Memory B cell (primary cell): Measurements from ENCODE around the gene ONECUT3.

Source experiments
- ATAC-seq: fragments of 150-1000 bp; cut with Tn5 transposase; 2 replicates; pipeline ENCODE4 v1.10.0; 2021; ENCODE audit warnings: low read depth, mild to moderate bottlenecking, moderate library complexity
- DNase-seq, 2 donors: peaks; one replicate each; pipeline ENCODE4 v3.0.0; 2022; ENCODE audit warnings: low spot score in 2 of 2
- H3K27ac Mint-ChIP-seq: one replicate; pipeline ENCODE4 v1.8.0; 2022; ENCODE audit warnings: mild to moderate bottlenecking, moderate library complexity, mixed read lengths
- H3K27me3 Mint-ChIP-seq: one replicate; pipeline ENCODE4 v1.8.0; 2022; ENCODE audit warnings: mixed read lengths
- H3K36me3 Mint-ChIP-seq: one replicate; pipeline ENCODE4 v1.8.0; 2022; ENCODE audit warnings: mild to moderate bottlenecking, mixed read lengths
- H3K4me1 Mint-ChIP-seq: one replicate; pipeline ENCODE4 v1.8.0; 2022; ENCODE audit warnings: mixed read lengths
- H3K4me3 Mint-ChIP-seq: one replicate; pipeline ENCODE4 v1.8.0; 2022; ENCODE audit warnings: mild to moderate bottlenecking, moderate library complexity, mixed read lengths
- H3K9me3 Mint-ChIP-seq: one replicate; pipeline ENCODE4 v1.8.0; 2022; ENCODE audit warnings: mixed read lengths

Gene ONECUT3

DNA sequence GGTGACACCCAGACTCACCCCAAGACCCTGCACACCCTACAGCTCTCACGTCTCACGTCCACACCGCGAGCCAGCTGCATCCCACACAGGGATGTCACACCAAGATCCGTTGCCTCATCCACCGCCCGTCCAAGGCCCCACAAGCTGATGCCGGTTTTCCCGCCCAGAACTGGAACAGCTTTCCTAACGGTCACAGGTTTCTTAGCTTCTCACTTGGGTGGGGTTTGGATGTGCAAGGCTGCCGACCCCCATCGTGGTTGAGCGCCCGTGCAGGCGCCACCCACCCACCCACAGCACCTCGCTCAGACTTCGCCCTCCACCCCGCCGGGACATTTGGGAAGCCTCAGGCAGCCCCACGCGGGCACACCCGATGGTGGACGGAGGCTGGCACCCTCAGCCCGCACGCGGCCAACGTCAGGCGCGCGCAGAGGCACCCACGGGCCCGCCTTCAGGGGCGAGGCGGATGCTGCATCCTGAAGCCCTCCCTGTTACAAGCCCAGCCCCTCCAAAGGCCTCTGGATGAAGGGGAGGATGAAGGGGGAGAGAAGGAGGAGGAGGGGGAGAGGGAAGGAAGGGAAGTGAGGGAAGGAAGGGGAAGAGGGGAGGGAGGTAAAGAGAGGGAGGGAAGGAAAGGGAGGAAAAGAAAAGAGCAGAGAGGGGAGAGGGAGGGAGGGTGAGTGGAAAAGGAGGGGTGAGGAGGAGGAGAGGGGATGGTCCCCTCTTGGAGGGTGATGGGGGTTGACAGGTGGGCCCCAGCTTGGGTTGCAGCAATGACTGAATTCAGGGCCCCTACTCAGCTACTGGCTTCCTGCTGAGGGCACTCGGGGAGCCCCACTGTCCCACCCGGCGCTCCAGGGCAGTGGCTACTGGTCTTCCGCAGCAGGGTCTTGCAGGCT, 12.8 kb downstream of the ONECUT3 start:
- Mint-ChIP-seq H3K27ac (no peak overlapping the region), H3K4me1 (peaks cover 3% of the 10 kb centered on the region), H3K4me3 (no peak overlapping the region), H3K9me3 (peaks cover 7% of the 10 kb centered on the region), H3K27me3 (peaks cover 41% of the 10 kb centered on the region), H3K36me3 (peaks cover 7% of the 10 kb centered on the region)
- ATAC-seq, result no peak
- DNase-seq, result no peak

- peaks cover 8% of the 10 kb centered on the region for H3K36me3 Mint-ChIP-seq
- no peak for DNase-seq
- no peak overlapping the region for H3K27ac Mint-ChIP-seq
- ATAC-seq, result peak; percentile 41
- peaks cover 3% of the 10 kb centered on the region for H3K4me1 Mint-ChIP-seq
- peaks cover 7% of the 10 kb centered on the region for H3K9me3 Mint-ChIP-seq
- H3K4me3 Mint-ChIP-seq, result no peak overlapping the region
- peaks cover 37% of the 10 kb centered on the region for H3K27me3 Mint-ChIP-seq
These were observed 13.6 kb downstream of the ONECUT3 start for GRCh38 chr19:1766800-1767352.

GRCh38 chr19:1767464-1767933, 14.2 kb downstream of the ONECUT3 start:
- H3K36me3 Mint-ChIP-seq, result peaks cover 8% of the 10 kb centered on the region
- peak; percentile 70 to 79 for DNase-seq
- H3K9me3 Mint-ChIP-seq, result peaks cover 9% of the 10 kb centered on the region
- no peak overlapping the region for H3K27ac Mint-ChIP-seq
- ATAC-seq, result peak; percentile 72
- H3K4me1 Mint-ChIP-seq, result peaks cover 3% of the 10 kb centered on the region
- no peak overlapping the region for H3K4me3 Mint-ChIP-seq
- H3K27me3 Mint-ChIP-seq, result peaks cover 38% of the 10 kb centered on the region

DNA sequence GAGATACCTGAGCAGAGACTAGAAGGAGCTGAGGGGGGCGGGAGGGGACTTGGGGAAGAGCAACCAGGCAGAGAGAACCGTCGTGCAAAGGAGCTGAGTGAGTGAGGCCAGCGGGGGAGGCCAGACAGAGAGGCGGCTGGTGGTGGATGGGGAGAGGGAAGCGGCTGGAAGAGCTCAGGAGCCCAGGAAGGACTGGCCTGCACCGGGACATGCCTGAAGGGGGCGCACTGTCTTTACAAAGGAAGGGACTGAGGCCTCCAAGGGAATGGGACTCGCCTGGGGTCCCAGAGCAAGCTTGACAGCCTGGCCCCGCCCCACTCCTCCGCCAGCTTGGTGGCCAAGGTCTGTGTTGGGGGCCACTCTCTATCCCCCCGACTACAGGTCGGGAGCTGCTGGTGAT, 14.9 kb downstream of the ONECUT3 start:
- ATAC-seq (no peak), DNase-seq (no peak)
- peaks cover 9% of the 10 kb centered on the region for H3K9me3 Mint-ChIP-seq
- no peak overlapping the region for H3K4me3 Mint-ChIP-seq
- no peak overlapping the region for H3K27ac Mint-ChIP-seq
- H3K27me3 Mint-ChIP-seq, result peaks cover 40% of the 10 kb centered on the region
- H3K4me1 Mint-ChIP-seq, result peaks cover 3% of the 10 kb centered on the region
- H3K36me3 Mint-ChIP-seq, result peaks cover 8% of the 10 kb centered on the region

- Mint-ChIP-seq H3K4me1 (peaks cover 3% of the 10 kb centered on the region), H3K36me3 (peaks cover 8% of the 10 kb centered on the region), H3K4me3 (no peak overlapping the region), H3K27ac (no peak overlapping the region), H3K9me3 (peaks cover 9% of the 10 kb centered on the region), H3K27me3 (peaks cover 44% of the 10 kb centered on the region)
- ATAC-seq (no peak), DNase-seq (no peak)
These were observed 15.8 kb downstream of the ONECUT3 start for GRCh38 chr19:1768918-1769644.

DNA sequence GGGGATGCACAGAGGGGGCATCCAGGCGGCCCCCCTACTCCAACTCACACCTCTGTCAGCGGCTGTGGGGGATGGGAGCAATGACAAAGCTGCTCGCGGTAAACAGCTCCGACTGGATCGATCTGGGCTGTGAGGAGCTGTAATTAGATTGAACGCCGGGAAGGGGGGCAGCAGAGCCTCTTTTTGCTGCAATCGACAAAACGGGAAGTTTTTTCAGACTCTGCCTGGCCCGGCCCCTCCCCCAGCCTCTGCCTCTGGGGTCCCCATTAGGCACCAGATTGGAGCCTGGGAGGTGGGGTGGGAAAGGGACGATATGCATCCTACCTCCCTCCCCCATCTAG, 16.3 kb downstream of the ONECUT3 start:
- Mint-ChIP-seq H3K4me3 (no peak overlapping the region), H3K9me3 (peaks cover 9% of the 10 kb centered on the region), H3K36me3 (peaks cover 8% of the 10 kb centered on the region), H3K4me1 (peaks cover 3% of the 10 kb centered on the region), H3K27ac (no peak overlapping the region), H3K27me3 (peaks cover 43% of the 10 kb centered on the region)
- DNase-seq (no peak), ATAC-seq (no peak)

- no peak for ATAC-seq
- Mint-ChIP-seq H3K9me3 (peaks cover 9% of the 10 kb centered on the region), H3K4me3 (no peak overlapping the region), H3K4me1 (peaks cover 3% of the 10 kb centered on the region), H3K27ac (no peak overlapping the region), H3K27me3 (peaks cover 39% of the 10 kb centered on the region), H3K36me3 (peaks cover 10% of the 10 kb centered on the region)
- no peak for DNase-seq
These were observed 17.7 kb downstream of the ONECUT3 start for GRCh38 chr19:1770866-1771576.

GRCh38 chr19:1773184-1773583, 19.9 kb downstream of the ONECUT3 start:
- peaks cover 9% of the 10 kb centered on the region for H3K9me3 Mint-ChIP-seq
- H3K4me3 Mint-ChIP-seq, result no peak overlapping the region
- H3K27ac Mint-ChIP-seq, result no peak overlapping the region
- H3K36me3 Mint-ChIP-seq, result peaks cover 10% of the 10 kb centered on the region
- DNase-seq (no peak), ATAC-seq (no peak)
- H3K27me3 Mint-ChIP-seq, result peaks cover 37% of the 10 kb centered on the region
- peaks cover 2% of the 10 kb centered on the region for H3K4me1 Mint-ChIP-seq

- peaks cover 9% of the 10 kb centered on the region for H3K9me3 Mint-ChIP-seq
- ATAC-seq (no peak), DNase-seq (no peak)
- H3K27ac Mint-ChIP-seq, result no peak overlapping the region
- H3K4me3 Mint-ChIP-seq, result no peak overlapping the region
- peaks cover 33% of the 10 kb centered on the region for H3K27me3 Mint-ChIP-seq
- peaks cover 2% of the 10 kb centered on the region for H3K4me1 Mint-ChIP-seq
- H3K36me3 Mint-ChIP-seq, result peaks cover 9% of the 10 kb centered on the region
These were observed 21.9 kb downstream of the ONECUT3 start for GRCh38 chr19:1774989-1775772.

DNA sequence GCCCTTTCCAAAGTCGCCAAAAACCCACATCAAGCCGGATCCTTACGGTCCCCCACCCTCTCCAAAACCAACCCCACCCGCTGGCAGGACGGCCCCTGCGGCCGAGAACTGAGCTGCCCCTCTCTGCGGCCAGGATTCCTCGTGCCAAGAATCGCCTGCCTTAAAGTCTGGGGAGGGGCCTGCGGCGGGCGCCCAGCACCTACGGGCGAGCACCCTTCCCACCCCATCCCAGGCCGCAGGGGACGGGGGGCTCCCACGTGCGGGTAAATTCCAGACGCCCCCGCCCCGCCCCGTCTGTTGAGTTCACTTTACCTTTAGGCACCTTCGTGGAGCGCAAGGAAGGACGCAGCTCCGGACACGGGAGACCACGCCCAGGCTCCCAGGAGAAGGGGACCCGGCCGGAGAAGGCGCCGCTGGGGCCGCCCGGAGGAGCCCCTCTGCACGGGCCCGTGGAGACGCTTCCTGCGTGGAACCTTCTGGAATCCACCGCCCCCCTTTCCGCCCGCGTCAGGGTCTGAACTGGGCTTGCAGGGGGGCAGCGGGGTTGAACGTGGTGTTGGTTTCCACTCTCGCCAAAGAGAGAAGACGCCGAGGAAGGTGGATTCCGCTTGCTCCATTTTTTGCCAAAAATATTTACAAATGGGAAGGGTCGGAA, 22.8 kb downstream of the ONECUT3 start:
- H3K9me3 Mint-ChIP-seq, result peaks cover 3% of the 10 kb centered on the region
- peaks cover 2% of the 10 kb centered on the region for H3K4me1 Mint-ChIP-seq
- no peak overlapping the region for H3K27ac Mint-ChIP-seq
- H3K4me3 Mint-ChIP-seq, result no peak overlapping the region
- peaks cover 33% of the 10 kb centered on the region for H3K27me3 Mint-ChIP-seq
- peaks cover 4% of the 10 kb centered on the region for H3K36me3 Mint-ChIP-seq
- no peak for ATAC-seq
- DNase-seq, result no peak

DNA sequence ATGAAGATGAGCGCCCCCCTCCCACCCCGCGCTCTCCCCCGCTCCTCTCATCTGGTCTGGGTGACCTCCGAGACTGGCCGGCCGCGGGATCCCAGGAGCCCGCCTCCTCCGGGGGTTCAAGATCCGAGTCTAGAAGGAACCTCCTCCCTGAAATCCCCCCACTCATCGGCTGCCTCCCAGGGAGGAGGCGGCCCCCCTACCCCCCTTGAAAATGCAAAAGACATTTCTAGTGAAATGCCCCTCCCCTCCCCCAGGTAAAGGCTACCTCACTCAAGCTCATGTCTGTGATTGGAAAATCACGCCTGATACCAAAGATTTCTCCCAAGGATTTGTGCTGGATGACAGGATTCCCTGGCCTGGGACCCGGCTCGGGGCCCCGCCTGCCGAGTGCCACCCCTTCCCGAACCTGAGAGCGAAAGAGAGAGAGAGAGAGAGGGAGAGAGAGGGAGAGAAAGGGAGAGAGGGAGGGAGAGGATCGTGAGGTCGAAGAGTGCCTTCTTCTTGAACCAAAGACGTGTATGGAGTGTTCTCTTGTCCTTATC, 23.4 kb downstream of the ONECUT3 start:
- H3K27ac Mint-ChIP-seq, result no peak overlapping the region
- ATAC-seq, result no peak
- peaks cover 2% of the 10 kb centered on the region for H3K9me3 Mint-ChIP-seq
- peaks cover 2% of the 10 kb centered on the region for H3K36me3 Mint-ChIP-seq
- peaks cover 2% of the 10 kb centered on the region for H3K4me1 Mint-ChIP-seq
- no peak for DNase-seq
- no peak overlapping the region for H3K4me3 Mint-ChIP-seq
- H3K27me3 Mint-ChIP-seq, result peaks cover 32% of the 10 kb centered on the region

- Mint-ChIP-seq H3K36me3 (peaks cover 2% of the 10 kb centered on the region), H3K27ac (no peak overlapping the region), H3K9me3 (peaks cover 2% of the 10 kb centered on the region), H3K27me3 (peaks cover 32% of the 10 kb centered on the region), H3K4me1 (peaks cover 2% of the 10 kb centered on the region), H3K4me3 (no peak overlapping the region)
- no peak for DNase-seq
- no peak for ATAC-seq
These were observed 23.8 kb downstream of the ONECUT3 start for GRCh38 chr19:1777149-1777548.
